Stimulated activated naive CD8-positive, alpha-beta T cell treated with anti-CD3 and anti-CD28 coated beads, Interleukin-15, amount 100 ng/mL, for 72 hours (primary cell): ENCODE results near the gene OR4N2.
"Not testable (repeated sequence)": the region's sequence is repeated elsewhere in the genome, so short reads cannot be mapped to it uniquely, and the experiment has no call there.

Experiments
- ATAC-seq: fragments of 150-1000 bp; cut with Tn5 transposase; 2 replicates; pipeline ENCODE4 v1.10.0; 2021; ENCODE audit warnings: mild to moderate bottlenecking, moderate library complexity
- DNase-seq, 2 donors: peaks; one replicate each; pipeline ENCODE4 v3.0.0; 2021 to 2022
- H3K27ac Mint-ChIP-seq, 2 donors: one replicate each; pipeline ENCODE4 v1.8.0; 2022; ENCODE audit warnings: mild to moderate bottlenecking in 2 of 2, mixed read lengths in 2 of 2, moderate library complexity in 2 of 2
- H3K27me3 Mint-ChIP-seq: one replicate; pipeline ENCODE4 v1.8.0; 2022; ENCODE audit warnings: mixed read lengths
- H3K4me1 Mint-ChIP-seq: one replicate; pipeline ENCODE4 v1.8.0; 2022; ENCODE audit warnings: mild to moderate bottlenecking, mixed read lengths
- H3K4me3 Mint-ChIP-seq, 2 donors: one replicate each; pipeline ENCODE4 v1.8.0; 2022; ENCODE audit warnings: mild to moderate bottlenecking in 2 of 2, mixed read lengths in 2 of 2, moderate library complexity in 1 of 2
- H3K9me3 Mint-ChIP-seq, 2 donors: one replicate each; pipeline ENCODE4 v1.8.0; 2022; ENCODE audit warnings: mixed read lengths in 2 of 2

Gene OR4N2

DNA sequence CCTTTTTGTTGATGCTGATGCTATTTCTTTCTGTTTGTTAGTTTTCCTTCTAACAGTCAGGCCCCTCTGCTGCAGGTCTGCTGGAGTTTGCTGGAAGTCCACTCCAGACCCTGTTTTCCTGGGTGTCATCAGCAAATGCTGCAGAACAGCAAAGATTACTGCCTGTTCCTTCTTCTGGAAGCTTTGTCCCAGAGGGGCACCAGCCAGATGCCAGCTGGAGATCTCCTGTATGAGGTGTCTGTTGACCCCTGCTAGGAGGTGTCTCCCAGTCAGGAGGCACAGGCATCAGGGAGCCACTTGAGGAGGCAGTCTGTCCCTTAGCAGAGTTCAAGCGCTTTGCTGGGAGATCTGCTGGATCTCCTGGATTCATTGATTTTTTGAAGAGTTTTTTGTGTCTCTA is 16.3 kb downstream of the OR4N2 start:
- not testable (repeated sequence) for H3K4me3 Mint-ChIP-seq, H3K27ac Mint-ChIP-seq, H3K4me1 Mint-ChIP-seq, DNase-seq, H3K27me3 Mint-ChIP-seq, ATAC-seq
- peaks cover 8 to 12% of the 10 kb centered on the region in 2 donors for H3K9me3 Mint-ChIP-seq

GRCh38 chr14:19821016-19821415 is 17.4 kb downstream of the OR4N2 start:
- not testable (repeated sequence) for ATAC-seq, H3K4me3 Mint-ChIP-seq, H3K27ac Mint-ChIP-seq, H3K27me3 Mint-ChIP-seq, DNase-seq, H3K4me1 Mint-ChIP-seq
- peaks cover 8 to 12% of the 10 kb centered on the region in 2 donors for H3K9me3 Mint-ChIP-seq

GRCh38 chr14:19823178-19823577 is 19.6 kb downstream of the OR4N2 start:
- Mint-ChIP-seq H3K27ac (no peak overlapping the region), H3K9me3 (peaks cover 8 to 12% of the 10 kb centered on the region in 2 donors), H3K27me3 (no peaks in the 10 kb centered on the region), H3K4me1 (no peaks in the 10 kb centered on the region), H3K4me3 (no peak overlapping the region)
- no peak for ATAC-seq
- no peak for DNase-seq

GRCh38 chr14:19823765-19824164 is 20.2 kb downstream of the OR4N2 start:
- no peaks in the 10 kb centered on the region for H3K4me1 Mint-ChIP-seq
- H3K27ac Mint-ChIP-seq: no peak overlapping the region
- no peaks in the 10 kb centered on the region for H3K27me3 Mint-ChIP-seq

GRCh38 chr14:19827626-19828244 is 24.2 kb downstream of the OR4N2 start:
- not testable (repeated sequence) for DNase-seq, H3K27ac Mint-ChIP-seq, H3K27me3 Mint-ChIP-seq, H3K4me3 Mint-ChIP-seq, ATAC-seq, H3K9me3 Mint-ChIP-seq, H3K4me1 Mint-ChIP-seq

More at GRCh38 chr14:19823765-19824164, 20.2 kb downstream of the OR4N2 start:
- H3K9me3 Mint-ChIP-seq: peaks cover 8 to 11% of the 10 kb centered on the region in 2 donors
- no peak overlapping the region for H3K4me3 Mint-ChIP-seq
- no peak for DNase-seq
- ATAC-seq: no peak

- no peak for ATAC-seq
Measured at GRCh38 chr14:19828314-19828713, 24.7 kb downstream of the OR4N2 start.

GRCh38 chr14:19834203-19834848 is 30.8 kb downstream of the OR4N2 start:
- not testable (repeated sequence) for H3K4me3 Mint-ChIP-seq, H3K27me3 Mint-ChIP-seq, H3K9me3 Mint-ChIP-seq, DNase-seq, H3K27ac Mint-ChIP-seq, H3K4me1 Mint-ChIP-seq, ATAC-seq

More at GRCh38 chr14:19828314-19828713, 24.7 kb downstream of the OR4N2 start:
- H3K27me3 Mint-ChIP-seq: no peaks in the 10 kb centered on the region
- H3K27ac Mint-ChIP-seq: no peak overlapping the region
- no peak overlapping the region for H3K4me3 Mint-ChIP-seq
- no peak for DNase-seq
- H3K9me3 Mint-ChIP-seq: no peaks in the 10 kb centered on the region
- no peaks in the 10 kb centered on the region for H3K4me1 Mint-ChIP-seq

DNA sequence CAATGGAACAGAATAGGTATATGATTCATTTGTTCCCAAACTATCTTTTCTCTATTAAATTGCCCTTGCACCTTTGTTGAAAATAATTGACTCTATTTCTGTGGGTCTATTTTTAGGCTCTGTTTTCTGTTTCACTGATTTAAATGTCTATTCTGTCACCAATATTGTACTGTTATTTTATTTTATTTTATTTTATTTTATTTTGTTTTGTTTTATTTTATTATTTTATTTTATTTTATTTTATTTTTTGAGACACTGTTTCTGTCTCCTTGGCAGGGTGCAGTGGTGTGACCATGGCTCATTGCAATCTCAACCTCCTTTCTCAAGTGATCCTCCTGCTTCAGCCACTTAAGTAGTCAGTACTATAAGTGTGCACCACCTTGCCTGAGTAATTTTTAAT is 34.9 kb downstream of the OR4N2 start:
- Mint-ChIP-seq H3K4me3 (no peak overlapping the region), H3K27me3 (no peaks in the 10 kb centered on the region), H3K27ac (no peak overlapping the region), H3K9me3 (no peaks in the 10 kb centered on the region), H3K4me1 (no peaks in the 10 kb centered on the region)
- no peak for DNase-seq
- no peak for ATAC-seq

GRCh38 chr14:19851365-19851764 is 47.8 kb downstream of the OR4N2 start:
- Mint-ChIP-seq H3K27ac (no peak overlapping the region), H3K27me3 (peaks cover 8% of the 10 kb centered on the region), H3K9me3 (peaks cover 0 to 12% of the 10 kb centered on the region in 2 donors), H3K4me1 (no peaks in the 10 kb centered on the region), H3K4me3 (no peak overlapping the region)
- DNase-seq: no peak
- ATAC-seq: no peak

DNA sequence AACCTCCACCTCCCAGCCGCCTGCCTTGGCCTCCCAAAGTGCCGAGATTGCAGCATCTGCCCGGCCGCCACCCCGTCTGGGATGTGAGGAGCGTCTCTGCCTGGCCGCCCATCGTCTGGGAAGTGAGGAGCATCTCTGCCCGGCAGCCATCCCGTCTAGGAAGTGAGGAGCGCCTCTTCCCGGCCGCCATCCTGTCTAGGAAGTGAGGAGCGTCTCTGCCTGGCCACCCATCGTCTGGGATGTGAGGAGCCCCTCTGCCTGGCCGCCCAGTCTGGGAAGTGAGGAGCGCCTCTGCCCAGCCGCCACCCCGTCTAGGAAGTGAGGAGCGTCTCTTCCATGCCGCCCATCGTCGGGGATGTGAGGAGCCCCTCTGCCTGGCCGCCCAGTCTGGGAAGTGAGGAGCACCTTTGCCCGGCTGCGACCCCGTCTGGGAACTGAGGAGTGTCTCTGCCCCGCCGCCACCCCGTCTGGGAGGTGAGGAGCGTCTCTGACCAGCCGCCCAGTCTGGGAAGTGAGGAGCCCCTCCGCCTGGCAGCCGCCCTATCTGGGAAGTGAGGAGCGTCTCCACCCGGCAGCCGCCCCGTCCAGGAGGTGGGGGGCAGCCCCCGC is 62.6 kb downstream of the OR4N2 start:
- H3K4me1 Mint-ChIP-seq, H3K27me3 Mint-ChIP-seq, DNase-seq, ATAC-seq, H3K9me3 Mint-ChIP-seq, H3K27ac Mint-ChIP-seq, H3K4me3 Mint-ChIP-seq: not testable (repeated sequence)

DNA sequence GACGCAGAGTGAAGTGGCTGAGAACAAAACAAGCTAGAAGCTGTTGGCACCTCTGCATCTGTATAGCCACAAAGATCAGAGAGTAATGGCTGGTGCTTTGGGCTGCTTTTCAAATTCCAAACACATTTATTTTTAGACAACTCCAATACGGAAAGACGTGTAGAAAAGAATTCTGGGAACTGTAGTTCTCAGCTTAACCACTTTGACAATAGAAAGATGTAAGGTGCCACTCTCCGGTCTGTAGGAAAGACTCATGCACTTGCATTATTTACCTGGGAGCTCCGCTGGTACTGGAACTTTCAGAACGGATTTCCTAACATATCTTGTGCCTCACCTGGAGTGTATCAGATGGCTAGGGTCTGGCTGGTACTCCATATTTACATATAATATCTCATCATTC is 69.6 kb downstream of the OR4N2 start:
- Mint-ChIP-seq H3K4me3 (no peak overlapping the region), H3K27ac (no peak overlapping the region), H3K27me3 (no peaks in the 10 kb centered on the region), H3K9me3 (no peaks in the 10 kb centered on the region), H3K4me1 (no peaks in the 10 kb centered on the region)
- DNase-seq: no peak
- no peak for ATAC-seq

GRCh38 chr14:19874842-19875241 is 71.3 kb downstream of the OR4N2 start, which contains the start of gene OR4K2:
Gene OR4K2, plus strand, starts transcription at chr14:19875142. Its CDS starts 1,126 bp downstream, at chr14:19876268.
- ATAC-seq (no peak), DNase-seq (no peak)
- no peaks in the 10 kb centered on the region for H3K4me1 Mint-ChIP-seq
- no peaks in the 10 kb centered on the region for H3K9me3 Mint-ChIP-seq
- H3K27ac Mint-ChIP-seq: no peak within 1 kb of the TSS
- H3K27me3 Mint-ChIP-seq: no peaks in the 10 kb centered on the region
- H3K4me3 Mint-ChIP-seq: no peak within 1 kb of the TSS

GRCh38 chr14:19878029-19878642 is 74.6 kb downstream of the OR4N2 start:
- Mint-ChIP-seq H3K4me3 (no peak overlapping the region), H3K27me3 (no peaks in the 10 kb centered on the region), H3K27ac (no peak overlapping the region), H3K9me3 (no peaks in the 10 kb centered on the region), H3K4me1 (no peaks in the 10 kb centered on the region)
- ATAC-seq (no peak), DNase-seq (no peak)
